CD4-positive, alpha-beta T cell treated with Interleukin-15 for 4 hours (primary cell): Measurements from ENCODE around the gene HOMER2.
A peak's percentile ranks its signal among the peaks of the same experiment; 100 is the strongest.
"Not testable (repeated sequence)": the region's sequence is repeated elsewhere in the genome, so short reads cannot be mapped to it uniquely, and the experiment has no call there.

Experiments used
- DNase-seq: peaks from one replicate; pipeline ENCODE4 v3.0.0-alpha.2; 2020; ENCODE audit warnings: low spot score

HOMER2 gene

DNA sequence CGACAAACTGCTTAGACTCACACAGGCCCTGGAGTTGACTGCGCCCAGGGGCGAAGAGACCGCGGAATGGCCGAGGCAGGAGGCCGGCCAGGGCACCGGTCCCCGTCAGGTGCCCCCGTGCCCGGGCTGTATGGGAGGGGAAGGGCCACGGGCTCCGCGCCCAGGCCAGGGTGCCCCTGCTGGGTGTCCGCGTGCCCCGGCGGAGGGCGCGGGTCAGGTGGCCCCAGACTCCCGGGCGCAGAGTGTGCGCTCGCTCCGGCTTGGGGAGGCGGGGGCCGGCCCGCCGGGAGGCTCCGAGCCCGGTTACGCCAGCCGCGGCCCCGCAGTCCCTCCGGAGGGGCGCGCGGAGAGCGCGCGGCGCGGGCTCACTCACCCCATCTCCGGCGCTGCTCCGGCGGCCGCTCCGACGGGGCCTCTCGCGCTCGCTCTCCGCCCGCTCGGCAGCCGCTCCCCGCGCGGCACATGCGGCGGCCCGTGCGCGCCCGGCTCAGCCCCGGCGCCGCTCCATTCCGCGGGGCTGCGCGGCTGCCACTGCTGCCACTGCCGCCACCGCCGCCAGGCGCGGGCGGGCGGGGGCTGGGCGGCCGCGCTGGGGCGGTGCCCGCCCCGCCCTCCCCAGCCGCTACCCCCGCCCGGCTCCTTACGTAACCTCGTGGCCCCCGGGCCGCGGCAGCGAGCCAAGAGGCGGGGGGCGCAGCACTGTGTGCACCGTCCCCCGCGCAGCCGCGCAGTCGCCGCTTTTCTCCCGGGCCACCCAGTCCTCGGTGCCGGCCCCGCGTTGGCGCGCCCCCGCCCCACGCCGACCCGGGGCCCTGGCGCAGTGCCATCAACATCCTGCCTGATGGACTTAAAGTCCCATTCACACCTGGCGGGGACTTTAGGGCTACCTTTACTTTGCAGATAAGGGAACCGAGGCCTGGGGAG is at the start of gene HOMER2:
Gene HOMER2 (minus strand): TSS at position 563 of the 924 bp plus-strand sequence. CDS start 185 bp downstream, at position 378.
- no peak for DNase-seq

- not testable (repeated sequence) for DNase-seq
Measured at GRCh38 chr15:83000672-83001031, 48.1 kb upstream of the HOMER2 start.

- DNase-seq: peak; percentile 57
Measured at GRCh38 chr15:82999905-83000671, 47.6 kb upstream of the HOMER2 start.

GRCh38 chr15:82999426-82999825 is 46.9 kb upstream of the HOMER2 start:
- DNase-seq: no peak

DNA sequence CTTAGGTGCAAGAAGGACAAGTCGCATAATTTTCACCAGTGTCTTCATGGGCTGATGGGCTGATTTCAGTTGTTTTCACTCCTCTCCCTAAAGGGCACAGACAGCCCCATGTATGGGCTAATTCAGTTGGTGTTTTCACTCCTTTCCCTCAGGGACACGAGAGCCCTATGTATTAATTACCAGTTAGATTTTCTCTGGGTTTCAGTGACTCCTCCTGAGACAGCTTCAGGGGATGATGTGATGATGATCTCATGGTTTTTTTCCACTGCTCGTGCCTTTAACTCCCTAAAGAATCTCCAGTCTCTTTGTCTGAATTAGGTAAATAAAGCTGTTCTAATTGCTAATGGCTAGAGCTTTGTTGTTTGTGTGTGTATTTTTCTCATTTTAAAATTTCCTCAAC is 43.4 kb upstream of the HOMER2 start:
- DNase-seq: no peak

- no peak for DNase-seq
Measured at GRCh38 chr15:82995076-82995475, 42.6 kb upstream of the HOMER2 start.

DNA sequence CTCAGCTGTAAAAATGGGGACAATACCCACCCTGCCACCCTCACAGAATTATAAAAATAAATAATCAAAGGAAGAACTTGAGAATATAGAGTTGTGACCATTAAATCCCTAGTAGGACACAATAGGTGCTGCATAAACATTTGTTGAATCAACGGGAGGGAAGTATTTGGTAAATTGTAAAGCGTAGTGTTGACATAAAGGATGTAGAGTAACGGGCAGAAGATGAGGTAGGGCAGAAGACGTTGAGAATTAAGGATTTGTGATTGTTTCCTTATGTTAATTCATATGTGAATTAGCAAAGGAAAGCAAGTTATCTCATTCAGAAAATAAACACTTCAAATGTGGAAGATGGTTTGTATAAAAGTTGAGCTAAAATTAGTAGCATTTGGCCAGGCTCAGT is 40.6 kb upstream of the HOMER2 start:
- no peak for DNase-seq

GRCh38 chr15:82992436-82992998 is 40.0 kb upstream of the HOMER2 start:
- no peak for DNase-seq

DNA sequence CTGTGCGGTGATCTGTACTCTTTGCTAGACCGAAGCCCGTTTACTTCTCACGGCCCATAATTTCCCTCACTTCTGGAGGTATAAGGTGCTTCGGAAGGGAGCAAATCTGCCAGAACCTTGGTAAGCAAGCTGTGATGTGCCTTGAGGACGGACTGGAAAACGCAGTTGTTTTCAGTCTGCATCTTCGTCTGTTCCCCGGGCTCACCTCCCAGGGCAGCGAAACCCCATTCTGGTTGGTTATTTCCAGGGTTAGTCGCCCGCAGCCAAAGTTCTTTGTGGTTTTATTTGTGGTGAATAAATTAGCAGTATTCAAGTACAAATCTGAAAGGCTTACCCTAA is 33.9 kb upstream of the HOMER2 start:
- peak; percentile 4 for DNase-seq

DNA sequence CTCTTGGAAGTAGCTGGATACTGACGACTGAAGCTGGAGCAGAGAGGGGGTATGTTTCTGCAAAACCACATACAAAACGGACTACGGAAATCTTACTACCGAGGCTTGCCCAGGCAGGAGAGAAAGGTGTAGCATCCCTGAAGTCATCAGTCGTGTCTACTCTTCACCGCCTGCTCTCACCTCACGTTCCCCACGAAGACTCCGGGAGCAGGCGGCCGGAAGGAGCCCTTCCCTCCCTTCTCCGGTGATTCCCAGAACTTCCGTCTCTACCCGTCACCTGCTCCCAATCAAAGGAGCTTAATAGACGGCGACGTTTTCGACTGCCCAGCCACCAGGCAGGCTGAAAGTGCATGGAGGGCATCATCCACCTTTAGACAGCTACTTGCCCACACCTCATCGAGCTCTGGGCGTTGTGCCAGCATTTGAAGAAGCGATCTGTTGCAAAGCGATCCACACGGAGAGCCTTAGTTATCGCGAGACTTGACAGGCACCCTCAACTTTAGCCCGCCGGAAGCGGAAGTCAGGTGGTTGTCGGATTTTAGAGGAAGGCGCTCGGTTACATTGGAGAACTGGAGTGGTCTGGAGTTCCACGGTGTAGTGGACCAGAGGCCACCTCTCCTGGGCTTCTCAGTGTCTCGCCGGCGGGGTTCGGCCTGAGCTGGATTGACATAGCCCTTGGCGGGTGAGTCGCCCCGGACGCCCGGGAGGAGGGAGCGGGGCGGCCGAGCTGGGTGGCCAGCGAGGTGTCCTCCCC is 33.3 kb upstream of the HOMER2 start, which contains the start of gene RAMAC:
Gene RAMAC (plus strand): TSS at position 523 of the 754 bp plus-strand sequence. CDS start 2,809 bp downstream, outside the sequence.
- peak; percentile 94 for DNase-seq

GRCh38 chr15:82980981-82981380 is 28.5 kb upstream of the HOMER2 start:
- no peak for DNase-seq

- no peak for DNase-seq
Measured at GRCh38 chr15:82979726-82980125, 27.2 kb upstream of the HOMER2 start.

DNA sequence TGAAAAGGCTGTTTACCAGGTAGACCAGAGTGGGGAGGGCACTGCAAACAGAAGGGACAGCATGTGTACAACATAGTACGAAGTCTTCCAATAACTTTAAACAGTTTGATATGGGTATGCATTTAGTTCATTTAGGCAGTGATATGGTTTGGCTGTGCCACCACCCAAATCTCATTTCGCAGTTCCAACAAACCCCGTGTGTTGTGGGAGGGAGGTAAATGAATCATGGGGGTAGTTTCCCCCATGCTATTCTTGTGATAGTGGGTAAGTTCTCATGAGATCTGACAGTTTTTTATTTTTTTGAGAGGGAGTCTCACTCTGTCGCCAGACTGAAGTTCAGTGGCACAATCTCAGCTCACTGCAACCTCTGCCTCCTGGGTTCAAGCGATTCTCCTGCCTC is 25.9 kb upstream of the HOMER2 start:
- DNase-seq: no peak

DNA sequence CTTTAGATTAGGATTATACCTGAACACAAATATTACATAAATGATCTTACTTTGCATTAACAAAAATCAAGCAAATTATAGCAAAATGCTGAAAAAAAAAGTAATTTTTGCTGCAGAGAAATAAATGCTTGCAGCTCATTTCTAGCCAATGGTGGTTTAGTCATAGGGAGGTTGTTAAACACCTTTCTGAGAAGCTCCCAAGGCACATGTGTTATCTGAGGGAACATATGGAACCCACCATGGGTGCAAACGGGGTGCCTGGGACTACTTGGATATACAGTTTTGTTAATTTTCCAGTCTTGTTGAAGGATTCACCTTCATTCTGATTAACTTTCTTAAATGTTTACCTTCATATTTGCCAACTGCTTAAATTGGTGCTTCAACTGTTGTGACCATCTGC is 24.6 kb upstream of the HOMER2 start:
- no peak for DNase-seq

GRCh38 chr15:82972990-82973389 is 20.5 kb upstream of the HOMER2 start:
- no peak for DNase-seq

DNA sequence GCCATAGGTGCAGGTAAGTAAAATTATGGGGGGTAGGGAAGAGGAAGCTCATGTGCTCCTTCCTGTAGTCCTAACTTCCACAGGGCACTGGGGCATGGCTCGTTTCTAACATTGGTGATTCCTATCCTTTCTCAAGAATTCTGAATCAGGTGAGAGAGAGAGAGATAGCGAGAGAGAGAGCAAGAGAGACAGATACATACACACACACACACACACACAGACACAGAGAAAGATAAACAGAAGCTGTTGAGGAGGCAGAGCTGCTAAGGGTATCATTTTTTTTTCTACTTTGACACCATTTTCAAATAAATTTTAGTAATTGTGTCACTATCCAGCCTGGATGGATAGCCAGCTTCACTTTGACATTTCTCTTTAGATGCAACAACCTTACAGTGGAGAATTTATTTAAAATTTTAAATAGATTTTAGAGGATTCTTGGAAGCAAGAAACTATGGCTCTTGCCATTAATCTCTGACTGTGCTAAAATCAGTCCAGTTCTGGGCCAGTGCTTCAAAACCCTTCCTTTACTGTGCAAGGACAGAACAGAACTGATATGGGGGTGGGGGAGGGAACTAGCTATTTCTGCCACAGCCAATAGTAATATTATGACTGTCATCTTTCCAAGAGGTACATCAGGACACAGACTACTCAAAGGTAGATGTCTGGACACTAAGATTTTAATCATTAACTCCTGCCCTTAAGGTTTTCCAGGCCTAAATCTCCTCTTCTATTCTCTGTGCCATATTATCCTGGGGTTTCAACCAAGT is 18.9 kb upstream of the HOMER2 start:
- no peak for DNase-seq

DNA sequence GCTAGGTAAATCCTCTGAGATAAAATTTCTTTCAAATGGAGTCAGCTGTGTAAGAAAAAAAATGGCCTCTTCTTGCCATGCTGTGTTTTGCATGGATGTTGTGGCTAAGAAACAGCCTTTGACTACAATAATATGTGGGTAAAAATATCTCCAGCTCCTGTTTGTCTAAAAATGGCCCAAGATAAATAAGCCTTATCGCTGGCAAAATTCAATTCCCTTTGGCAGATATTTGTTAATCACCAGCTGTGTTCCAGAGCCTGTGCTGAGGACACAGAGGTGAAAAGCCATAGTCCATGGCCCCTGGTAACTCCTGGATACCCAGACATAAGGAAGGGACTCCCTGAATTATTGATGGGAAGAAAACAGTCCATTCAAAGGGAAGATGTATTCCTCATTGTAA is 18.2 kb upstream of the HOMER2 start:
- DNase-seq: no peak

DNA sequence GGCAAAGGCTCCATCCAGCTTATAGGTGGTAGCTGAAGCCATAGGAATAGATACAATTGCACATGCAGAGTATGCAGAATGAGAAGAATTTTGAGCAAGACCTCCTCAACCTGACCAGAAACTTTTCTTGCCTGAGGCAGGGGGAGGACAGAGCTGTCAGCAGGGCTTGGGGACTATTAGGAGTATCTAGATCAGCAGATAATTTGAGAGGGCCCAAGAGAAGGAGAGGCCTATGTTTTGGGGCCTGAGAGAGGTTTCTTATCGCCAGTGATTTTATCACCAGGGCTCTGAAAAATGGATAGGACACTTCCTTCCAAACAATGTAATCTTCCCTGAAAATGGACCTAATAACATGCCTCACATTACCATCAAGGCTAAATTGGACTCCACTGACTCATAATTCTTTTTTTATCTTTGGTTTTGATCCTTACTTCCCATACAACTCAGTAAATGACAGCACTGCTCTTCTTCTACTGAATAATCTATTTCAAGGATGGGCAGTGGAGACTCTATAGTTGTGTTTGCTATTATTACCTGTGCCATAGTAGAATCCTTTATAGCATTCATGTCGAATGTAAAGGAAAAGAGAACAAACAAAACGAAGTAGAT is 17.7 kb upstream of the HOMER2 start:
- no peak for DNase-seq

- no peak for DNase-seq
Measured at GRCh38 chr15:82969353-82969752, 16.8 kb upstream of the HOMER2 start.

DNA sequence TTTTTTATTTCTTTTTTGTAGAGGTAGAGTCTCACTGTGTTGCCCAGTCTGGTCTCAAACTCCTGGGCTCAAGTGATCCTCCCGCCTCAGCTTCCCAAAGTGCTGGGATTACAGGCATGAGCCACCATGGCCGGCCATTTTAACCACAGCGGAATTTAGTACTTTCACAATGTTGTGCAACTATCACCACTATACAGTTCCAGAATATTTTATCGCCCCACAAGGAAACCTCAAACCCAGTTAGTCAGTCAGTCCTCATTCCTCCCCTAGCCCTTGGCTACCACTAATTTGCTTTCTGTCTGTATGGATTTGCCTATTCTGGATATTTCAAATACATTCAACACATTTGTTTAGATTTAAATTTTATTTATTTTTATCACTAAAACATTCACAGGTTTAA is 15.5 kb upstream of the HOMER2 start:
- DNase-seq: no peak

DNA sequence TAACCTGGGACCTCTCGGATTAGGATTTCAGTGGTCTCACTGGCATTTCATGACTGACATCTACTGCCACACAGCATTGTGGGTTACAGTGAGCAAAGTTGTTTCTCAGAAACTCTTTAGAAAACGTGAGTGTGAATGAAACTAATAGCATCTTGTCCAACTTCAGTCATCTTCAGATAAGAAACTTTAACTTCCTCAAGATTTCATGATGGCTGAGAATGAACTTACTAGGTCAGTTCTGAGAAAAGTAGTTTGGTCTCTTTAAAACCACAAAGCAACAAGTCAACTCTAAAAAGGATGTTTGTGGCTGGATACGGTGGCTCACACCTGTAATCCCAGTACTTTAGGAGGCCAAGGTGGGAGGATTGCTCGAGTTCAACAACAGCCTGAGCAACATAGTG is 14.2 kb upstream of the HOMER2 start:
- no peak for DNase-seq
